HG03196 (cell line): ENCODE measurements around the gene CTSS.
"Not testable (repeated sequence)": the region's sequence is repeated elsewhere in the genome, so short reads cannot be mapped to it uniquely, and the experiment has no call there.

Experiments
- ATAC-seq: cut with Tn5 transposase; IDR thresholded peaks from one replicate; pipeline ENCODE4 v1.9.1; 2021; ENCODE audit not compliant: unreplicated experiment

Gene CTSS

GRCh38 chr1:150765296-150765976 lies at the start of gene CTSS:
Gene CTSS, minus strand, starts transcription at chr1:150765778. Its CDS starts 1,015 bp downstream, at chr1:150764763.
- ATAC-seq: peak; percentile 83

GRCh38 chr1:150813028-150813707 lies 47.6 kb upstream of the CTSS start:
- no peak for ATAC-seq

- no peak for ATAC-seq
These were observed 45.5 kb upstream of the CTSS start for GRCh38 chr1:150810958-150811659.

DNA sequence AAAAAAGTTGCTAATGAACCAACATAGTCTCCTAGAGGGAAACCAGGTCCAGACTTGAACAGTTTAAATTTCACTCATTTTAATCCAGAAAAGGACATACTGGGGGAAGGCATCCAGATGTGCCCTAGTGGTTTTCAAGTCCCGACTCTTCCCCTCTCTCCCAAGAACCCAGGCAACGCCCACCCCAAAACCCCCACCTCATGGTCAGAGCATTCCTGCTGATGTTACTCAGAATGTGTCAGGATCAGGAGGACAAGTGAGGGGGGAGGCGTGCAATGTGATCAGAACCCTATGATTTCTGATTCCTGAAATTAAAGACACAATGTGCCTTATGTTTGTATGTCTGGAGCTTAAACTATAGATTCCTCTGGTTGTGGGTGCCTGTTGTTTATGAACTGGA lies 44.1 kb upstream of the CTSS start:
- ATAC-seq: no peak

DNA sequence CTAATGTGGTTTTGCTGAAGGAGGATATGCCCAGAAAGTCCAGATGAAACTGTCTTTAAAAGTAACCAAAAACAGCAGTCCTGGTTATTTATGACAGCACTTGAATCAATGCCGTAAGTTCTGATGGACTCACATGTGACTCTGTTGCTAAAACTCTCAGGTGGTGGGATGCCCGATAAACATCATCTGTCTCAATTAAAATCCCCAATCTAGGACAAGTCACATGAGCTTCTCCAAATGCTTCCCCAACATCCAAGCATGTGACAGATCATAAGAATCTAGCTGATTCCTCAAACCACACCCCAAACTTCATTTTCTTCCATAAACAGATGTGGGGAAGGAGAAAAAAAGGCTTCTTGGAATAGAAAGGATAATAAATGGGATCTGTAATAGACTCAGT lies 43.3 kb upstream of the CTSS start:
- ATAC-seq: no peak

DNA sequence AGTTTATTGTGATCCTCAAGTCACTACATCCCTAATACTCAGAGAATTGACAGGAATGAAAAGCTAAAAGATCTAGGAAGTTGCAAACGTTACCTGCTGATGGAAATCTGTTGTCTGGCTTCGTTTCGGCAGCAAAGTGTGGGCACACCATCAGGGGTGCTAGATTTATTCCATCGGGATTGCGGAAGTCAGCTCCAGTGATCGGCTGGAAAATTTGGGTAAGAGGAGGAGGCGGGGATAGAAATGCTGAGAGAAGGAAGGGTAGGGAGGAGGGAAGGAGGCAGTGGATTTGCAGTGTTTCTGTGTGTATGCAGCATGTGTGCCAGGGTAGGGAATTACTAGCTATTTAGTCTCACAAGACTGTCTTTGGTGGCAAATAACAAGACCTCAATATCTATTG lies 42.5 kb upstream of the CTSS start, which contains the start of gene CTSK:
Gene CTSK, minus strand, starts transcription at position 140 of the 400 bp plus-strand sequence. CDS start 1,455 bp downstream, outside the sequence.
- no peak for ATAC-seq

DNA sequence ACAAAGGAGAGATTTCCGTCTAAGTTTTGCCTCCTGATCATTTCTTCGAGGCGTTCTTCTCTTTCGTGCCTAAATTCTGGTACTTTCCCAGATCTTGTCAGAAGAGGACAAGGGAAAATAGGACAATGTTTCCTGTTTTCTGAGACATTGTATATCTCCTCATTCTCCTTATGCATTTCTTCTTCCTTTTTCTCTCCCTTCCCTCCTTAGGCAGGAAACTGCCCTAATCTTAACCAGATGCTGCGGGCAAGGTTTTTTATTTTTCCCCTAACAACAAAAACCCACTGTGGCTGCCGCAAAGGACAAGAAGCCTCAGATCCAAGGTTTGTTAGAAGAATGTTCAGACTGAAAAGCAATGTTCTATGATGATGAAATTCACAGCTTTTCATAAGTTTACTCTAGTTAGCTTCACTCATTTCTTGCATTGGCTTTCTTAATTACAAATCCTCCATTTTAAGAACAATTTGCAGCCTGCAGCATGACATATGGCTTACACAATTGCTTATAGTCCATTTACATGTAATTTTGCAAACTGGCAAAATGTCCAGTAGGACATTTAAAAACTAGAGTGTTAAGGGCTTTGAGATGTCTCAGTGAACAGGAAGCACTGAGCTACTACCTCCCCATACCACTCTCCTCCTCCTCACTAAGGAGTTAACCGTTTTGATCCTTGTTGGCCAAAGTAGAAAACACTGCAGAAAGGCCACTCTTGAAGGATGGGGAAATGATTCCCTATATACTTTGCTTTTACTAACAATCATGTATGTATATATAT lies 41.9 kb upstream of the CTSS start:
- ATAC-seq: no peak

- ATAC-seq: no peak
These were observed 40.3 kb upstream of the CTSS start for GRCh38 chr1:150805899-150806298.

DNA sequence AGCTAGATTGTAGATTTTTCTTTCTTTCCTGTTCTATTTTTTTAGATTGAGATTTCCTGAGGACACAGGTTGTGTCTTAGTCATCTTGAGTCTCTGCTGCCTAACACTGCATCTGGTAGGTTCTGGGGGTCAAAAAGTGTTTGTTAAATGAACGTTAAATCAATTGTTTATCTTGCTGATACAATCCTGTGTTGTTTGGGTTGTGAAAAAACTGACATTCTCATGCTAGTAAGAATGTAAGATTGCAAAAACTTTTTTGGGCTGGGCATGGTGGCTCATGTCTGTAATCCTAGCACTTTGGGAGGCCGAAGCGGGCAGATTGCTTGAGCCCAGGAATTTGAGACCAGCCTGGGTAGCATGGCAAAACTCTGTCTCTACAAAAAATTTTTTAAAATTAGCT lies 39.1 kb upstream of the CTSS start:
- ATAC-seq: no peak

DNA sequence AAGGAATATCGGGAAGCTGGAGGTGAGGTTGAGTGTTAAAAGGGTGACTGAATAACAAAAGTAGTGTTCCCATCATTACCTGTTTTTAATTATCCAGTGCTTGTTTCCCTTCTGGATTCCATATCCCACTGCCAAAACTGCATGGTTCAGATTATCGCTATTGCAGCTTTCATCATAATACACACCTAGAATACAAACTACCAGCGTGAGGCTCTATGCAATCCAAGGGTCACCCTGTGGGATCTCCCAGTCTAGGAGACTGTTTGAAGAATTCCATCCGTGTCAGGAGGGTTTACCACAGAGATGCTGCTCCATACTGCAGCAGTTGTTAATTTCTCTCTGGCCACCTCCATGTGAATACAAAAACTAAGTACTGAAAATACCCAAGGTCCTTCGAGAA lies 33.5 kb upstream of the CTSS start:
- no peak for ATAC-seq

DNA sequence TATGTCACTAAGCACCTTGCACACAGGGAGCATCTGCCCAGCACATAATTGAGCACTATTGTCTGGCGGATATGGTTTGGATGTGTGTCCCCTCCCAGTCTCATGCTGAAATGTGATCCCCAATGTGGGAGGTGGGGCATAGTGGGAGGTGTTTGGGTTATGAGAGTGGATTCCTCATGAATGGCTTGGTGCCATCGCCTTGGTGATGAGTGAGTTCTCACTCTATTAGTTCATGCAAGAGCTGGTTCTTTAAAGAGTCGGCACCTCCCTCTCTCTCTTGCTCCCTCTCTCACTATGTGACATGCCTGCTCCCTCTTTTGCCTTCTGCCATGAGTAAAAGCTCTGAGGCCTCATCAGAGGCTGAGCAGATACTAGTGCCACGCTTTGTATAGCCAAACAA lies 32.9 kb upstream of the CTSS start:
- ATAC-seq: no peak

- no peak for ATAC-seq
These were observed 30.8 kb upstream of the CTSS start for GRCh38 chr1:150796374-150796773.

DNA sequence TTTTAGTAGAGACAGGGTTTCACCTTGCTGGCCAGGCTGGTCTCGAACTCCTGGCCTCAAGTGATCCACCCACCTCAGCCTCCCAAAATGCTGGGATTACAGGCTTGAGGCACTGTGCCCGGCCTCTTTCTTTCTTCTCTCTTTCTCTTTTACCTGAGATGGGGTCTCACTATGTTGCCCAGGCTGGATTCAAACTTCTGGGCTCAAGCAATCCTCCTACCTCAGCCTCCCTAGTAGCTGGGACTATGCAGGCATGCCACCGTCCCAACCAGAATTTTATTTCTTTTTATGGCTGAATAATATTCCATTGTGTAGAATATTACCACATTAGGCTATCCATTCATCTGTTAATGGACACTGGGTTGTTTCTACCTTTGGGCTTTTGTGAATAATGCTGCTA lies 28.2 kb upstream of the CTSS start:
- not testable (repeated sequence) for ATAC-seq

DNA sequence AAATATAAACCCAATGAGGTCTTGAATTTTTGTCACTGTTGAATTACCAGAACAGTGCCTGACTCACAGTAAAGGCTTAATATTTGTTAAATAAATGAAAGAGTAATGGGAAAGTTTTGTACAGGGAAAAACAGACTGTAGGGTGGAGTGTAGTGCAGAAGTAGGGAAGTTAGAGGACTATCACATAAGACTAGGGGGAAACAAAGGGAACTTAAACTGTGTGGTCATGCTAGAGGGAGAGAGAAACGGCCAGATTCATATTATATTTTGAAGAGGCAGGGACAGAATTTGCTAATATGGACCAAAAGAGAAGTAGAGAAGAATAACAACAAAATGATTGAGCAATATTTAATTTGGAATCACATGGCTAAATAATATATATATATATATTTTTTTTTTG lies 27.6 kb upstream of the CTSS start:
- no peak for ATAC-seq

DNA sequence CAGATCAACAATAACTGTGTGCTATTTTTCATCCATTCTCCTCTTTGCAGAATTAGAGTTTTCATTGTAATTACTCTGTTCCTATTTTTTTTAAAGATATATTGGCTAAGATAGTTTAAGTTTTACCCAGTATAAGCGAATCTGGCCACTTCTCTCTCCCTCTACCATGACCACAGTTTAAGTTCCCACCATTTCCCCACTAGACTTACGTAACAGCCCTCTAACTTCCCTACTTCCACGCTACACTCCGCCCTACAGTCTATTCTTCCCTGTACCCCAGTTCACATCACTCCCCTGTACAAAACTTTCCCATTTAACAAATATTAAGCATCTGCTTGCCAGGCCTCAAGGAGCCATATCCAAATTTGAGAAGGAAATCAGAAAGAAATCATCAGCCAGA lies 26.0 kb upstream of the CTSS start:
- ATAC-seq: no peak

GRCh38 chr1:150789396-150789795 lies 23.8 kb upstream of the CTSS start:
- no peak for ATAC-seq

DNA sequence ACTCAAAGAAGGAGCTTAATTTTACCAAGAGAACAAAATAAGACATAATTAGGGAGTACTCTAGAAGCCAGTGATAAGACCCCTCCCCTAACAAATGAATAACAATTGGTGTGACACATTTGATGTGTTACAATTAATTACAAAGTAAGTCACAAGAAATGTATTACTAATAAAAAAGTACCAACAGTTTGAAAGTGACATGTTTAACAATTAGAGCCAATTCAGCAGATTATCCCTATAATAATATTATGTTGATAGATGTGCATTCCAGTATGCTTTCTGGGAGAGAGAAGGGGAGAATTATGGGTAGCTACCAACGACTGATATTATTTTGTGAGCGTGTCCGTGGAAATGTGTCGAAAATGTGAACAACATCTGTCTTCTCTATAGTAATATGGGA lies 23.4 kb upstream of the CTSS start:
- no peak for ATAC-seq

GRCh38 chr1:150787455-150787854 lies 21.9 kb upstream of the CTSS start:
- no peak for ATAC-seq

- no peak for ATAC-seq
These were observed 14.9 kb upstream of the CTSS start for GRCh38 chr1:150780510-150780909.

- no peak for ATAC-seq
These were observed 12.8 kb upstream of the CTSS start for GRCh38 chr1:150778409-150778808.

- no peak for ATAC-seq
These were observed 12.0 kb upstream of the CTSS start for GRCh38 chr1:150777544-150777943.
